ENCODE results near the gene METTL22.
"Not testable (repeated sequence)": the region's sequence is repeated elsewhere in the genome, so short reads cannot be mapped to it uniquely, and the experiment has no call there.

The METTL22 gene

DNA sequence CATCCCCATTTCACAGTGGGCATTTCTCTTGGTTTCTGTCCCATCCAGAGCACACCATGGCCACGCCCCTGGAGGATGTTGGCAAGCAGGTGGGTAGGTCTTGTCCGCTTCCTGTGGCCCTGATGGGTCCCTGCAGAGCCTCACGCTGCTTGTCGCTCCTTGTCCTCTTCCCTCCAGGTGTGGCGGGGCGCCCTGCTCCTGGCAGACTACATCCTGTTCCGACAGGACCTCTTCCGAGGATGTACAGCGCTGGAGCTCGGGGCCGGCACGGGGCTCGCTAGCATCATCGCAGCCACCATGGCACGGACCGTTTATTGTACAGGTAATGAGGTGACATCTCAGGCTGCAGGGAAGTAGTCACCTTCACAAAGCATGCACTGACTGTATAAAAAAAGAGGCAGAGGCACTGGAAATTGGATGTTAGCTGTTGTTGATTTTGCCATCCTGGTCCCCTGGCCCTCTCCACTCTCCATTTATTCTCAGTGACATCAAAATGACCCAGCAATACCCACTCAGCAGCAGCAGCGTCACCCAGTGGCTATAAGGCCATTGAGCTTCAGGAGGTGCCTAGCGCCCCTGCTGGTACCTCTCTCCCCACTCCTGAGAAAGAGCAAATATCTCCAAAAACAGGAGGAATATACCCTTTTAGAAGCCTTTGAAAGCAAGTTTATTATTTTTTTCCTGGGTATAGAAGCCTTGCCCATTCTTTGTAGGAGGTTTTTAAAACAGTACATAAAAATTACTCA, 13.7 kb downstream of the METTL22 start:
- no peak for DNase-seq

DNA sequence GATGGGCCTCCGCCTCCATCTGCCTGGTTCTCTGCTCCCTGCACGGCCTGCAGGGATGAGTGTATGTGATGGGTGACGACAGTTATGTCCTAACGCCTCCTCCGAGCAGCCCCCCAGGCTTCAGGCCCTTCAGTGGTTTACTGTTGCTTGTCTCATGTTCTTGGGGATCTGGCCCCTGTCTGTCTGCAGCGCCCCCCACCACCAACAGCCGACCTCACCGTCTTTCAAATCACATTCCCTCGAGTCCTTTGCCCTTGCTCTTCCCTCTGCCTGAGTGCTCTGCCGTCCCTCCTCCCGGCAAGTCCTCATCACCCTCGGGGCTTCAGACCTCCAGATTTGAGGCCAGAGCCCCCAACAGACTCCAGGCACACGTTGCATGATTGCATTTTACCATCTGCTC, 18.2 kb downstream of the METTL22 start:
- DNase-seq, result no peak

GRCh38 chr16:8641671-8642070, 20.2 kb downstream of the METTL22 start:
- DNase-seq, result no peak

DNA sequence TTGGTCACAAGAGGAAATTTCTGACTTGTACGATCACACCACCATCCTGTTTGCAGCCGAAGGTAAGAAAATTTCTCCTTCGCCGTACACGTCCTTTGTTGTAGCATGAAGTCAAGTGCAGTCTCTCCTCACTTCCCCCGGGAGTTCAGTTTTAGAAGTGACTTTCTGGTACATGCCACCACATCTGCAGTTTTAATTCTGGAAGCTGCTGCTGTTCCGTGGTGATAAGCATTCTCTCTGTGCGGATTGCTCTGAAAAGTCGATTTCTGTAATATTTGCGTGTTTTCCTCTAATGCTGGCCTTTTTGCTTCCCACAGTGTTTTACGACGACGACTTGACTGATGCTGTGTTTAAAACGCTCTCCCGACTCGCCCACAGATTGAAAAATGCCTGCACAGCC, 20.6 kb downstream of the METTL22 start:
- no peak for DNase-seq

DNA sequence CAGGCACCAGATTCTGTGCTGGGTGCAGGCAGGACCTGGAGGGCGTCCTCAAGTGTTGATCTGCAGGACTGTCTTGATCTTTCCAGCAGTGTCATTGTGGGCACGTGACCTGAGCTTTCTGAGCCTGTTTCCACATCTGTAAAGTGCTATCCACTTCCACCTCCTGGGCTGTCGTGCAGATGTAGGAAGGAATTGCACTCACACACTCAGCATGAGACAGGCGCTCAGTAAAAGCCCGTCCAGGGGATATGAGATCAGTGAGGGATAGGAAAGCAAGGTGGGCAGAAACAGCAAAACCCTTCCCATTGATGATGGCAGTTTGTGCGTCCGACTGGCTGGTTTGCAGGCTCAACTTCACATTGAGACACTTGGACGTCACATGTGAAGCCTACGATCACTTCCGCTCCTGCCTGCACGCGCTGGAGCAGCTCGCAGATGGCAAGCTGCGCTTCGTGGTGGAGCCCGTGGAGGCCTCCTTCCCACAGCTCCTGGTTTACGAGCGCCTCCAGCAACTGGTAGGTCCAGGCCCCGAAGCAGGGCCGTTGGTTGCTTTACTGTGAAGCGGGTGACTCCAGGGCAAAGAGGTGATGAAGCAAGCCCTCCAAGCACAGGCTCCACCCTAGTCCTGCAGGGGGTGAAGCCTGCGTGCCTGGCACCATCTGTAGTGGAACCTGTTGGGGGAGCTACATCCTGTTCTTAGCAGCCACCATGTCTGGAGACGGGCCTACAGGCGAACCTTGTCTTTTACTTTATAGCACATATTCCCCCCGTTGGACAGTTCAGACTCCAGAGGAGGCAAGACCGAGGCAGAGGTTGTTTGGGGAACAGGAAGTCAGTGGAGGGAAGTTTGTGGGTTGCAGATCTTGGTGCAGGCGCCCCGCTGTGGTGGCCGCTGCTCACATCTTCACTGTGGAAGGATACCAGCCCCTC, 23.0 kb downstream of the METTL22 start:
- peak; percentile 36 to 53 for DNase-seq

GRCh38 chr16:8645141-8645521, 23.6 kb downstream of the METTL22 start:
- DNase-seq, result no peak

DNA sequence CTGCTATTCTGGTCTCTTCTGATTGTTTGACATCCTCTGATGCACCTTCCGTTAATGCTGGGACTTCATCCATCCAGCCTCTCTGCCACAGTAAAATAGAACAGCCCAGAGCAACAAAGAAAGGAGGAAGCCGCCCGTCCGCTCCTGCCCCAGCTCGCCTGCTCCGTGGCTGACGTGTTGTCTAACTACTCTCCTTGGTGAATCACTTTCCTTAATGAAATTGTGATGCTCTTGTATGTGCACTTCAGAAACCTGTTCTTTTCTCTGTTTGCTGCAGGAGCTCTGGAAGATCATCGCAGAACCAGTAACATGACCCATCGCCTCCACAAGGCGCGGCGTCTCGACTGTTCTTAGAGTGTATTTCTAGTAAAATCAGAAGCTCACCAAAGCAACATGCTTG, 24.3 kb downstream of the METTL22 start:
- no peak for DNase-seq

GRCh38 chr16:8646326-8647053, 25.0 kb downstream of the METTL22 start:
- no peak for DNase-seq

DNA sequence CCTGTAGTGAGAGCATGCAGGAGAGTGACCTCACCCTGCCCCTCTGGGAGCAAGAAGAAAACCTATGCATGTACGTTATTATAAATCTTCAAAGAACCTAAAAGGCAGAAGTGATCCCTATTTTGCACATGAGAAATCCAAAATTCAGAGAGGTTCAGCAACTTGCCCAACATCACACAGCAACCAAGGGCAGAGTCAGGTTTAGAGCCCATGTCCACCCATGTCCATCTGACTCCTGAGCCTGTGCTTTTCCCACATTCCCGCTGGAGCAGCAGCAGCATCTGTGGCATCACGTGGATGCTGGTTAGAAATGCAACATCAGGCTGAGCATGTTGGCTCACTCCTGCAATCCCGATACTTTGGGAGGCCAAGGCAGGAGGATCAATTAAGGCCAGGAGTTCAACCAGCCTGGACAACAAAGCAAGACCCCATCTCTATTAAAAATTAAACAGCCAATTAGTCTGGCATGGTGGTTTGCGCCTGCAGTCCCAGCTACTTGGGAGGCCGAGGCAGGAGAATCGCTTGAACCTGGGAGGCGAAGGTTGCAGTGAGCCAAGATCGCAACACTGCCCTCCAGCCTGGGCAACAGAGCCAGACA, 26.3 kb downstream of the METTL22 start:
- DNase-seq, result no peak

- no peak for DNase-seq
Observed at GRCh38 chr16:8648877-8649276, 27.4 kb downstream of the METTL22 start.

DNA sequence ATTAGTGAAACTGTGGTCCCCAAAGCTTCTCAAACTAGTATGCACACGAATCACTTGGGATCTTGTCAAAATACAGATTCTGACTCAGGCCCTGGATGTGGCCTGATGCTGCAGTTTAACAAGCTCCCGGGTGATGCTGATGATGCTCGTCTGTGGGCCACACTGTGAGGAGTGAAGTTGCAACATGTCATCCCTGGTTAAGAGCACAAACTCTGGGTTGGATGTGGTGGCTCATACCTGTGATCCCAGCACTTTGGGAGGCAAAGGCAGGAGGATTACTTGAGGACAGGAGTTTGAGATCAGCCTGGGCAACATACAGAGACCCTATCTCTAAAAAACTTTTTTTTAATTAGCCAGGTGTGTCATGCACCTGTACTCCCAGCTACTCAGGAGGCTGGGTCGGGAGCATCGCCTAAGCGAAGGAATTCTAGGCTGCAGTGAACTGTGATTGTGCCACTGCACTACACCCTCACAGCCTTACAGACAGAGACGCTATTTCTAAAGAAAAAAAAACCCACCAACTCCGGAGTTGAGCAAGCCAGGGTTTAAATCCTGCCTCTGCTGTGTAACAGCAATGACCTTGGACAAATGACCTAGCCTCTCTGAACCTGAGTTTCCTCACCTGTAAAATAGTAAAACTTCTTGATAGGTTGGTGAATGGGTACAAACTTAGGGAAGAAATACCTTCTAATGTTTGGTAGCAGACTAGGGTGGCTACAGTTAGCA, 28.5 kb downstream of the METTL22 start:
- DNase-seq, result no peak

DNA sequence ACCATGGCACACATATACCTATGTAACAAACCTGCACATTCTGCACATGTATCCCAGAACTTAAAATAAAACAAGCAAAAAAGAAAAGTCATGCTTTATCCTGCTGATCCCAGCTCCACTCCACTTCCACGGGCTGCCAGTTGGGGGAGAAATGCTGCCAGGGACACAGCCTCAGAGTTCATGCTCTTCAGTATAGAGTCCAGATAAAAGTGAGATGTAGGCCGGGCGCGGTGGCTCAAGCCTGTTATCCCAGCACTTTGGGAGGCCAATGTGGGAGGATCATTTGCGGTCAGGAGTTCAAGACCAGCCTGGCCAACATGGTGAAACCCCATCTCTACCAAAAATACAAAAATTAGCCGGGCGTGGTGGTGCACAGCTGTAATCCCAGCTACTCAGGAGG, 30.5 kb downstream of the METTL22 start:
- DNase-seq, result not testable (repeated sequence)

DNA sequence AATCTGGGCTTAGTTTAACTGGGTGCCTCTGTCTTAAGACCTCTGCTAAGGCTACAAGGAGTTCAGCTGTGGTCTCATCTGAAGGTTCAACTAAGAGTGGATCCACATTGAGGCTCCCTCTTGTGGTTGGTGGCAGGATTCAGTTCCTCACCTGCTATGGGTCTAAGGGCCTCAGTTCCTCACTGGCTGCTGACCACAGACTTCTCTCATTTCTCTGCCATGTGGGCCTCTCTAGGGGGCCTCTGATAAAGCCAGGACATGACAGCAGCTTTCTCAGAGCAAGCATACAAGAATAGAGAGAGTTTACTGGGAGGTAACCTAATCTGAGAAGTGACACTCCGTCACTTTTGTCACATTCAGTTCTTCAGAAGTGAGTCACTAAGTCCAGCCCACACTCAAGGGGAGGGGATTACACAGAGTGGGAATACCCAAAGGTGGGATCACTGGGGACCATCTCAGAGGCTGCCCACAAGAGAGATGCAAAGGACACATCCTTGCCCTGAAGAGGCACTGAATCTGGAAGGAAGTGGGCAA, 33.8 kb downstream of the METTL22 start:
- peak; percentile 46 to 51 for DNase-seq

GRCh38 chr16:8656376-8656775, 34.9 kb downstream of the METTL22 start:
- no peak for DNase-seq

- peak in 1 of 2 experiments; percentile 36 for DNase-seq
Observed at GRCh38 chr16:8660841-8661301, 39.4 kb downstream of the METTL22 start.

GRCh38 chr16:8661703-8662102, 40.2 kb downstream of the METTL22 start:
- no peak for DNase-seq

- no peak for DNase-seq
Observed at GRCh38 chr16:8663192-8664089, 41.9 kb downstream of the METTL22 start.

DNA sequence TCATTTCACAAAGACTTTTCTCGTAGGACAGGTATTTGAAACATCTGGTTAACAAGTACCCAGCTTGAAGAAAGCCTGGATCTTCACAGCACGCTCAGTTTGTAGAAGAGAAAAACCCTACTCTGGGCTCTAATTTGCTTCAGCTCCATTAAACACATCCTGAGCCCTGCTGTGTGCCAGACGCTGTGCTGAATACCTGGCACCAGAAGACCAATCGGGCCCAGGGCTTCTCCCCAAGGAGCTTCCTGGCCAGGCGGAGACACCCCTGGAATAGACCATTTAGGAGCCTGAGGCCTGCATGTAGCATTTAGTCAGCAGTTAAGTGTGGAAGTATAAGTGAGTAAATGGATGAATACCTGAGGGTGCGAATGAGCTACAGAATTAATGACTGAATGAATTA, 44.0 kb downstream of the METTL22 start:
- no peak for DNase-seq

- no peak for DNase-seq
Observed at GRCh38 chr16:8667492-8667891, 46.0 kb downstream of the METTL22 start.

- no peak for DNase-seq
Observed at GRCh38 chr16:8668113-8668512, 46.6 kb downstream of the METTL22 start.

- no peak for DNase-seq
Observed at GRCh38 chr16:8669481-8669880, 48.0 kb downstream of the METTL22 start.

Measured in AML-193 (cell line).